ENCODE measurements around the gene OPN1MW3. TPM values are rescaled to one million over a fixed set of nuclear protein-coding genes. Genes with fewer than 3 reads are reported as not detected.
"Not testable (repeated sequence)": the region's sequence is repeated elsewhere in the genome, so short reads cannot be mapped to it uniquely, and the experiment has no call there.

Gene OPN1MW3
- total and polyA plus RNA-seq, 3 experiments from 2014 or later, result not detected

GRCh38 chrX:154238939-154239559 lies 18.3 kb upstream of the OPN1MW3 start:
- H3K27ac Mint-ChIP-seq, CTCF ChIA-PET: not testable (repeated sequence)

GRCh38 chrX:154239982-154240503 lies 17.3 kb upstream of the OPN1MW3 start:
- H3K4me1 ChIP-seq (ENCODE audit: insufficient read depth, low read length); H3K36me3 ChIP-seq (ENCODE audit: insufficient read depth, low read length); H3K36me3 Mint-ChIP-seq; H3K27me3 ChIP-seq (ENCODE audit: insufficient read depth, low read length, poor library complexity, severe bottlenecking); H3K4me1 Mint-ChIP-seq; H3K4me3 Mint-ChIP-seq; H3K9me3 ChIP-seq (ENCODE audit: low read length); DNase-seq; H3K9me3 Mint-ChIP-seq; H3K27me3 Mint-ChIP-seq; H3K27ac ChIP-seq (ENCODE audit: low read depth, low read length); H3K4me3 ChIP-seq (ENCODE audit: low read length); POLR2A ChIA-PET: not testable (repeated sequence)
- H3K27ac Mint-ChIP-seq, result peak overlapping the region in 3 of 8 donors; percentile 2 to 90 (median 57)
- CTCF ChIA-PET, result interaction anchor here (0.7 kb wide), 1 partner anchor 114 kb away, joined by 4 read pairs; no protein-coding TSS in a partner anchor

More at GRCh38 chrX:154238939-154239559, 18.3 kb upstream of the OPN1MW3 start:
- H3K27me3 Mint-ChIP-seq; H3K4me3 Mint-ChIP-seq; H3K36me3 ChIP-seq (ENCODE audit: insufficient read depth, low read length); H3K4me1 ChIP-seq (ENCODE audit: insufficient read depth, low read length); H3K27me3 ChIP-seq (ENCODE audit: insufficient read depth, low read length, poor library complexity, severe bottlenecking); H3K4me3 ChIP-seq (ENCODE audit: low read length); H3K4me1 Mint-ChIP-seq; POLR2A ChIA-PET; H3K9me3 Mint-ChIP-seq; H3K9me3 ChIP-seq (ENCODE audit: low read length); DNase-seq; H3K36me3 Mint-ChIP-seq; H3K27ac ChIP-seq (ENCODE audit: low read depth, low read length): not testable (repeated sequence)

GRCh38 chrX:154247377-154248045 lies 9.9 kb upstream of the OPN1MW3 start:
- H3K27me3 Mint-ChIP-seq; POLR2A ChIA-PET; H3K36me3 ChIP-seq (ENCODE audit: insufficient read depth, low read length); H3K27me3 ChIP-seq (ENCODE audit: insufficient read depth, low read length, poor library complexity, severe bottlenecking); H3K4me3 ChIP-seq (ENCODE audit: low read length); H3K9me3 ChIP-seq (ENCODE audit: low read length); H3K9me3 Mint-ChIP-seq; H3K36me3 Mint-ChIP-seq; H3K4me3 Mint-ChIP-seq; H3K4me1 Mint-ChIP-seq; H3K4me1 ChIP-seq (ENCODE audit: insufficient read depth, low read length); H3K27ac ChIP-seq (ENCODE audit: low read depth, low read length); CTCF ChIA-PET: not testable (repeated sequence)
- DNase-seq, result peak in 2 of 5 donors; percentile 55 to 59
- peak overlapping the region in 1 of 8 donors; percentile 38 for H3K27ac Mint-ChIP-seq

GRCh38 chrX:154248076-154248475 lies 9.3 kb upstream of the OPN1MW3 start:
- H3K27ac ChIP-seq (ENCODE audit: low read depth, low read length); POLR2A ChIA-PET; H3K4me1 ChIP-seq (ENCODE audit: insufficient read depth, low read length); H3K9me3 Mint-ChIP-seq; H3K4me3 ChIP-seq (ENCODE audit: low read length); DNase-seq; H3K27ac Mint-ChIP-seq; H3K27me3 ChIP-seq (ENCODE audit: insufficient read depth, low read length, poor library complexity, severe bottlenecking); H3K4me3 Mint-ChIP-seq; H3K4me1 Mint-ChIP-seq; H3K27me3 Mint-ChIP-seq; CTCF ChIA-PET; H3K36me3 ChIP-seq (ENCODE audit: insufficient read depth, low read length); H3K9me3 ChIP-seq (ENCODE audit: low read length); H3K36me3 Mint-ChIP-seq: not testable (repeated sequence)

GRCh38 chrX:154258711-154259110 lies 1.3 kb downstream of the OPN1MW3 start:
- H3K4me1 Mint-ChIP-seq; POLR2A ChIA-PET; H3K4me3 ChIP-seq (ENCODE audit: low read length); H3K4me1 ChIP-seq (ENCODE audit: insufficient read depth, low read length); H3K27ac ChIP-seq (ENCODE audit: low read depth, low read length); H3K9me3 Mint-ChIP-seq; H3K4me3 Mint-ChIP-seq; CTCF ChIA-PET; H3K36me3 Mint-ChIP-seq; H3K27me3 Mint-ChIP-seq; H3K27me3 ChIP-seq (ENCODE audit: insufficient read depth, low read length, poor library complexity, severe bottlenecking); H3K36me3 ChIP-seq (ENCODE audit: insufficient read depth, low read length); H3K27ac Mint-ChIP-seq; H3K9me3 ChIP-seq (ENCODE audit: low read length); DNase-seq: not testable (repeated sequence)

- H3K27me3 ChIP-seq (ENCODE audit: insufficient read depth, low read length, poor library complexity, severe bottlenecking); DNase-seq; H3K27ac ChIP-seq (ENCODE audit: low read depth, low read length); H3K4me1 ChIP-seq (ENCODE audit: insufficient read depth, low read length); H3K9me3 ChIP-seq (ENCODE audit: low read length); H3K9me3 Mint-ChIP-seq; H3K4me3 ChIP-seq (ENCODE audit: low read length); POLR2A ChIA-PET; CTCF ChIA-PET; H3K27ac Mint-ChIP-seq; H3K4me1 Mint-ChIP-seq; H3K36me3 ChIP-seq (ENCODE audit: insufficient read depth, low read length); H3K36me3 Mint-ChIP-seq; H3K27me3 Mint-ChIP-seq; H3K4me3 Mint-ChIP-seq: not testable (repeated sequence)
Measured at GRCh38 chrX:154263072-154263471, 5.7 kb downstream of the OPN1MW3 start.

- H3K36me3 Mint-ChIP-seq; DNase-seq; H3K36me3 ChIP-seq (ENCODE audit: insufficient read depth, low read length); H3K27me3 ChIP-seq (ENCODE audit: insufficient read depth, low read length, poor library complexity, severe bottlenecking); H3K4me1 Mint-ChIP-seq; H3K27me3 Mint-ChIP-seq; H3K27ac Mint-ChIP-seq; POLR2A ChIA-PET; CTCF ChIA-PET; H3K4me1 ChIP-seq (ENCODE audit: insufficient read depth, low read length); H3K9me3 ChIP-seq (ENCODE audit: low read length); H3K9me3 Mint-ChIP-seq; H3K4me3 Mint-ChIP-seq; H3K27ac ChIP-seq (ENCODE audit: low read depth, low read length); H3K4me3 ChIP-seq (ENCODE audit: low read length): not testable (repeated sequence)
Measured at GRCh38 chrX:154269245-154269644, 11.9 kb downstream of the OPN1MW3 start.

- DNase-seq; H3K4me3 Mint-ChIP-seq; POLR2A ChIA-PET; H3K9me3 ChIP-seq (ENCODE audit: low read length); H3K27ac Mint-ChIP-seq; H3K27me3 Mint-ChIP-seq; CTCF ChIA-PET; H3K36me3 ChIP-seq (ENCODE audit: insufficient read depth, low read length); H3K27me3 ChIP-seq (ENCODE audit: insufficient read depth, low read length, poor library complexity, severe bottlenecking); H3K4me3 ChIP-seq (ENCODE audit: low read length); H3K4me1 ChIP-seq (ENCODE audit: insufficient read depth, low read length); H3K4me1 Mint-ChIP-seq; H3K36me3 Mint-ChIP-seq; H3K9me3 Mint-ChIP-seq; H3K27ac ChIP-seq (ENCODE audit: low read depth, low read length): not testable (repeated sequence)
Measured at GRCh38 chrX:154284489-154285338, 27.3 kb downstream of the OPN1MW3 start.
